Astrocyte of the cerebellum (primary cell): ENCODE results near the gene RPUSD1.
"Not testable (repeated sequence)": the region's sequence is repeated elsewhere in the genome, so short reads cannot be mapped to it uniquely, and the experiment has no call there.

ENCODE experiments used
- DNase-seq: peaks from one replicate; pipeline ENCODE4 v3.0.0-alpha.2; 2011; ENCODE audit warnings: low read depth
- H3K4me3 ChIP-seq: 2 replicates; pipeline ENCODE4 v1.5.1; 2011; ENCODE audit warnings: mild to moderate bottlenecking, low read depth, low read length, moderate library complexity
- in situ Hi-C: cut with HindIII; loops from 2 replicates; pipeline ENCODE4 v1.10.0; 2017; ENCODE audit warnings: low sequenced_read_pairs
- TF ChIP-seq, protein P1 (sequence below): IDR thresholded peaks from 2 replicates; pipeline ENCODE4 v1.5.1; 2012; ENCODE audit warnings: low read length, low read depth, moderate library complexity, mild to moderate bottlenecking; ENCODE audit errors: missing control alignments

The RPUSD1 gene

DNA sequence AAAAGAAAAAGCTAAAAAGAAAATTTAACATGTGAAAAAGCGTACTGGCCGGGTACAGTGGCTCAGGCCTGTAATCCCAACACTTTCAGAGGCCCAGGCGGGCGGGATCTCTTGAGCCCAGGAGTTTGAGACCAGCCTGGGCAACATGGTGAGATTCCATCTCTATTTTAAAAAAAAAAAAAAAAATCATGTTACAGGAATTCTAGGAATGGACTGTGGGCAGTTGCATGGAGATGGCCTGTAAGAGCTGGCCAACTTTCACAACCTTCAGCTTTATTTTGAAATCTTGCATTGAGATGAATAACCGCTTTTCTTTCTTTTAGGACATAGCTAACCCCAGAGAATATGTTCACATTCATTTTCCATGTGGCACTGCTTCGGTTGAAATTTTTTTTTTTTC, 39.2 kb downstream of the RPUSD1 start:
- in situ Hi-C loops, result no loop called here
- H3K4me3 ChIP-seq, result no peak overlapping the region
- peak; percentile 32 for DNase-seq
- TF ChIP-seq, protein P1, sequence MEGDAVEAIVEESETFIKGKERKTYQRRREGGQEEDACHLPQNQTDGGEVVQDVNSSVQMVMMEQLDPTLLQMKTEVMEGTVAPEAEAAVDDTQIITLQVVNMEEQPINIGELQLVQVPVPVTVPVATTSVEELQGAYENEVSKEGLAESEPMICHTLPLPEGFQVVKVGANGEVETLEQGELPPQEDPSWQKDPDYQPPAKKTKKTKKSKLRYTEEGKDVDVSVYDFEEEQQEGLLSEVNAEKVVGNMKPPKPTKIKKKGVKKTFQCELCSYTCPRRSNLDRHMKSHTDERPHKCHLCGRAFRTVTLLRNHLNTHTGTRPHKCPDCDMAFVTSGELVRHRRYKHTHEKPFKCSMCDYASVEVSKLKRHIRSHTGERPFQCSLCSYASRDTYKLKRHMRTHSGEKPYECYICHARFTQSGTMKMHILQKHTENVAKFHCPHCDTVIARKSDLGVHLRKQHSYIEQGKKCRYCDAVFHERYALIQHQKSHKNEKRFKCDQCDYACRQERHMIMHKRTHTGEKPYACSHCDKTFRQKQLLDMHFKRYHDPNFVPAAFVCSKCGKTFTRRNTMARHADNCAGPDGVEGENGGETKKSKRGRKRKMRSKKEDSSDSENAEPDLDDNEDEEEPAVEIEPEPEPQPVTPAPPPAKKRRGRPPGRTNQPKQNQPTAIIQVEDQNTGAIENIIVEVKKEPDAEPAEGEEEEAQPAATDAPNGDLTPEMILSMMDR, result no peak

DNA sequence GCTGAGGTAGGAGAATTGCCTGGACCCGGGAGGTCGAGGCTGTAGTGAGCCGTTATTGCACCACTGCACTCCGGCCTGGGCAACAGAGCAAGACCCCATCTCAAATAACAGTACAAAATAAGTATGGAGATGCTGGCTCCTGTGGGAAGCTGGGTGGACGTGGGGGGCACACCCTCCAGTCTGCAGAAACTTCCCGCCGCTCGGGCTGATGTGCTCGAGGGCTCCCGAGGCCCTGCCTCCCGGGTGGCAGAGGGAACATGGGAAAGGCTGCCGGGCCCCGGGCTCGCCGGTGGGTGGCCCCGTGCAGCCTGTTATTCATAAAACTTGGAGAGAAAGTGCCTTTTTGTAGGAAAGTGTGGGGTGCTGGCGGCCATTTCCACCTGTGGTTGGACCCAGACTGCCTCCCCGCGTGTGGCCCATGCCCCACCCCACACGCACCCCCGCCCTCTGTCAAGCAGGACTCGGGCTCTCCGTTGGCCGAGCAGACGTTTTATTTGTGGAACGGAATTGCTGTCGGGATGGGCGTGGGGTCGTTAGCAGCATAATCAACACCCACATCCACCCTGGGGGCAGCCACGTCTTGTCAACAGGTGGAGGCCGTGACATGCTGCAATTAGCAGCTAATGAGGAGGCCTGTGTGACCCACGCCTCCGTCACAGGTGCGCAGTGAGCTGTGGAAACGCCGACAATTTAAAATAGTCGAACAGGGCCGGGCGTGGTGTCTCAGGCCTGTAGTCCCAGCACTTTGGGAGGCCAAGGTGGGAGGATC, 40.0 kb downstream of the RPUSD1 start:
- no peak for DNase-seq

GRCh38 chr16:746637-747036, 41.5 kb downstream of the RPUSD1 start:
- no peak for DNase-seq
- TF ChIP-seq, protein P1, result no peak
- in situ Hi-C loops, result no loop called here
- H3K4me3 ChIP-seq, result no peak overlapping the region

More for the DNA sequence above, 40.0 kb downstream of the RPUSD1 start:
- no peak overlapping the region for H3K4me3 ChIP-seq
- in situ Hi-C loops, result no loop called here
- TF ChIP-seq, protein P1, result no peak

DNA sequence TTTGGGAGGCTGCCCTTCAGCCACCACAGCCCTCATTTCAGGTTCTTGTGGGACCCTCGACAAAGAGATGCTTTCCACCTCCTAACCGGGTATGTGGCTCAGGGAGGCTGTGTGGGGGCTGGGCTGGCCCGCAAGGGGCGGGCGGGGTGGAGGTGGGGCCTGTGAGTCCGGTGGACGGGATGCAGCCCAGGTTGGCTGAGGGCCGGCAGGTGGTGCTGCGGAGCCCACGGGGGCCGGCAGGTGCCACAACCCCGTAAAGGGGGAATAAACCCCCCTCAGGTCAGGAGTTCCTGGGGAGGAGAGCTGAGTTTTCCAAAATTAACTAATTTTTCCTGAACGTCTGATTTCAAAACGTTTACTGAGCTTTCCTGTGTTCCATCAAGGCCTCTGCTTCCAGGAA, 42.4 kb downstream of the RPUSD1 start:
- in situ Hi-C loops, result no loop called here
- DNase-seq, result no peak
- TF ChIP-seq, protein P1, result peak; percentile 20
- no peak overlapping the region for H3K4me3 ChIP-seq

GRCh38 chr16:743794-744500, 44.2 kb downstream of the RPUSD1 start:
- in situ Hi-C loops, result no loop called here
- no peak overlapping the region for H3K4me3 ChIP-seq
- TF ChIP-seq, protein P1, result peak; percentile 23
- no peak for DNase-seq

DNA sequence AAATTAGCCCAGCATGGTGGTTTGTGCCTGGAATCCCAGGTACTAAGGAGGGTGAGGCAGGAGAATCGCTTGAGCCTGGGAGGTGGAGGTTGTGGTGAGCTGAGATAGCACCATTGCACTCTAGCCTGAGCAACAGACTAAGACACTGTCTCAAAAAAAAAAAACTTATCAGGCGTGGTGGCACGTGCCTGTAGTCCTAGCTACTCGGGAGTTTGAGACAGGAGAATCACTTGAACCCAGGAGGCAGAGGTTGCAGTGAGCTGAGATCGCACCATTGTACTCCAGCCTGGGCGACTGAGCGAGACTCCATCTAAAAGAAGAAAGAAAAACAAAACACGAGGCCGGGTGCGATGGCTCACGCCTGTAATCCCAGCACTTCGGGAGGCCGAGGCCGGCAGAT, 45.3 kb downstream of the RPUSD1 start:
- DNase-seq, H3K4me3 ChIP-seq, in situ Hi-C loops: not testable (repeated sequence)
